Heart left ventricle (tissue), 16 donors: ENCODE results near the gene SPAG6. TPM values are rescaled to one million over a fixed set of nuclear protein-coding genes. Genes with fewer than 3 reads are reported as not detected.
A peak's percentile ranks its signal among the peaks of the same experiment; 100 is the strongest.

Source experiments
- ATAC-seq, 4 donors: fragments of 200-7000 bp; cut with Tn5 transposase; one replicate each; pipeline ENCODE4 v1.9.1; 2020 to 2022; ENCODE audit warnings: moderate library complexity in 4 of 4, mild to moderate bottlenecking in 3 of 4, moderate number of reproducible peaks in 1 of 4
- DNase-seq, 5 donors: peaks; one replicate each; pipeline ENCODE4 v3.0.0-alpha.2; 2020
- H3K27ac ChIP-seq, 12 donors: fragments of 200-600 bp; sonication (generic) in 4 of 12; one replicate each; pipeline versions ENCODE4 v1.5.0 to v1.8.0; 2016 to 2022; ENCODE audit warnings: mild to moderate bottlenecking in 2 of 12
- H3K27me3 ChIP-seq, 9 donors: fragments of 200-600 bp; sonication (generic) in 2 of 9; one replicate each; pipeline versions ENCODE4 v1.5.1 to v1.8.0; 2016 to 2022; ENCODE audit warnings: mild to moderate bottlenecking in 3 of 9
- H3K36me3 ChIP-seq, 9 donors: fragments of 200-600 bp; sonication (generic) in 2 of 9; one replicate each; pipeline versions ENCODE4 v1.5.0 to v1.8.0; 2018 to 2022; ENCODE audit warnings: mild to moderate bottlenecking in 2 of 9
- H3K4me1 ChIP-seq, 12 donors: fragments of 200-600 bp; sonication (generic) in 4 of 12; one replicate each; pipeline versions ENCODE4 v1.5.0 to v1.8.0; 2016 to 2022; ENCODE audit warnings: mild to moderate bottlenecking in 3 of 12
- H3K4me3 ChIP-seq, 12 donors: fragments of 200-600 bp; sonication (generic) in 4 of 12; one replicate each; pipeline versions ENCODE4 v1.5.0 to v1.8.0; 2017 to 2022; ENCODE audit warnings: mild to moderate bottlenecking in 9 of 12, moderate library complexity in 4 of 12
- H3K9me3 ChIP-seq, 12 donors: fragments of 200-600 bp; sonication (generic) in 4 of 12; one replicate each; pipeline versions ENCODE4 v1.5.0 to v1.8.0; 2016 to 2022; ENCODE audit warnings: mild to moderate bottlenecking in 1 of 12
- CTCF ChIP-seq, 12 donors: fragments of 200-600 bp; sonication (generic) in 4 of 12; IDR thresholded peaks; one replicate each; pipeline versions ENCODE4 v1.5.0 to v1.8.0; 2018 to 2022; ENCODE audit warnings: antibody characterized with exemption in 12 of 12, mild to moderate bottlenecking in 5 of 12
- POLR2A ChIP-seq, 2 donors: fragments of 450-650 bp; IDR thresholded peaks; one replicate each; pipeline ENCODE4 v1.6.1; 2017; ENCODE audit warnings: antibody characterized with exemption in 2 of 2, mild to moderate bottlenecking in 2 of 2, moderate library complexity in 2 of 2
- WGBS, 4 donors: extraction: QIAGEN DNeasy Blood & Tissue Kit in 2 of 4; methylation state at CpG; one replicate each; pipeline versions ENCODE4 v1.1.5 to v1.1.7; 2013 to 2018; 5-methylcytosine and 5-hydroxymethylcytosine counted together
- intact Hi-C, 10 donors: fragments of 100-400 bp; cut with DNase I; formaldehyde crosslinking; loops; one replicate each; pipeline versions ENCODE4 v1.11.1 to v1.14.2; 2022
- polyA plus RNA-seq, 2 donors: library from polyadenylated mRNA; stranded (reverse); fragments of 200-250 nt; gene quantifications; one replicate each; pipeline ENCODE4 v1.2.3, GENCODE V29; 2013
- total RNA-seq, 9 donors: library from RNA; depleted of rRNA in 2 of 9; stranded (reverse); fragments of >200 nt in 2 of 9; fragmentation: NEBNext Ultra II Directional in 3 of 9; extraction: Animal tissue kit (Norgen Biotek cat#: 25700) in 3 of 9; gene quantifications; one replicate each; pipeline versions ENCODE4 v1.1.0 to v1.2.4, GENCODE V29; 2016 to 2023
- donor health status: ischemic (EF 13 %, LVEDD 7.1; RV severe dilation, severe dysfunction).
- donor health status: healthy with polysubstance abuse.
- donor health status: DM: no; HTN: yes; CAD: no.
- donor health status: DM: no; HTN: no; CAD: no.
- donor health status: ischemic (EF 25% LVEDD 6.9; RV normal size, moderate dysfunction).
- donor health status: ischemic (EF 25% LVEDD 5.7; RV mildly dilated, moderate dysfunction).
- donor health status: healthy.
- donor health status: DM: yes; HTN: yes; CAD: no.
- donor health status: ischemic (EF 35%, LVEDD 5.7; RV mildly dilated, moderate dysfunction).
- donor health status: nonischemic (EF 11% LVEDD 7.7; RV severe dilation, severe dysfunction).
- donor health status: DM: yes; HTN: yes; CAD: no.
- donor health status: PGD.
- donor health status: ischemic (EF 29% LVEDD 5.4; RV normal size, mild dysfunction).
- donor health status: nonischemic (EF 23%, LVEDD 6.1; RV moderate dilation, normal function).

SPAG6 gene
- total and polyA plus RNA-seq, 11 donors: 0.42 TPM; not detected in 10

GRCh38 chr10:22321156-22321923, 24.0 kb upstream of the SPAG6 start:
- Histone ChIP-seq H3K36me3 (peaks cover 0 to 2% (median under 1%) of the 10 kb centered on the region in 9 donors), H3K4me3 (peak overlapping the region; percentile 49 to 97 (median 90)), H3K27ac (peak overlapping the region; percentile 85 to 98 (median 96)), H3K27me3 (peaks cover 0 to 29% (median 0%) of the 10 kb centered on the region in 9 donors), H3K9me3 (no peaks in the 10 kb centered on the region), H3K4me1 (peaks cover 0 to 69% (median 54%) of the 10 kb centered on the region in 12 donors)
- intact Hi-C loops: loop anchor here in 8 of 10 donors (2.0 to 10.0 kb wide), 10 partner anchors 19 to 797 kb away; partner anchors contain the start of genes DNAJC1 (in 3 of the 8), MLLT10 (in 1 of the 8), PIP4K2A (in 1 of the 8) and SKIDA1 (in 1 of the 8)
- DNase-seq (peak; percentile 67 to 84 (median 69)), ATAC-seq (peak; percentile 21 to 50 (median 36))
- TF ChIP-seq CTCF (IDR thresholded peaks at IDR 0.05) (no peak), POLR2A (IDR thresholded peaks at IDR 0.05) (peak in 1 of 2 donors; percentile 25)
- 0 to 1% (median 1%) methylated on average over 35 to 109 of the region's 114 CpGs for WGBS, 4 donors

GRCh38 chr10:22321924-22322640, 23.2 kb upstream of the SPAG6 start:
- 2 to 6% (median 4%) methylated on average over 14 to 57 of the region's 57 CpGs for WGBS, 4 donors
- intact Hi-C loops: loop anchor here in 8 of 10 donors (2.0 to 10.0 kb wide), 10 partner anchors 19 to 797 kb away; partner anchors contain the start of genes DNAJC1 (in 3 of the 8), MLLT10 (in 1 of the 8), PIP4K2A (in 1 of the 8) and SKIDA1 (in 1 of the 8)
- DNase-seq: peak in 2 of 5 donors; percentile 52 to 70

GRCh38 chr10:22322641-22323160, 22.6 kb upstream of the SPAG6 start:
- peak overlapping the region in 2 of 12 donors; percentile 35 to 59 for H3K27ac ChIP-seq
- WGBS, 4 donors: 73 to 79% (median 76%) methylated on average over 5 of the region's 5 CpGs
- peaks cover 0 to 29% (median 0%) of the 10 kb centered on the region in 9 donors for H3K27me3 ChIP-seq
- H3K4me1 ChIP-seq: peaks cover 0 to 61% (median 45%) of the 10 kb centered on the region in 12 donors
- no peaks in the 10 kb centered on the region for H3K9me3 ChIP-seq
- ATAC-seq (no peak), DNase-seq (no peak)
- intact Hi-C loops: loop anchor here in 7 of 10 donors (2.0 to 10.0 kb wide), 9 partner anchors 18 to 798 kb away; partner anchors contain the start of genes DNAJC1 (in 2 of the 7), MLLT10 (in 1 of the 7), PIP4K2A (in 1 of the 7) and SKIDA1 (in 1 of the 7)
- peaks cover 0 to 15% (median 14%) of the 10 kb centered on the region in 9 donors for H3K36me3 ChIP-seq
- peak overlapping the region; percentile 50 to 88 (median 68) for H3K4me3 ChIP-seq
- TF ChIP-seq CTCF (IDR thresholded peaks at IDR 0.05) (no peak), POLR2A (IDR thresholded peaks at IDR 0.05) (no peak)

More at GRCh38 chr10:22321924-22322640, 23.2 kb upstream of the SPAG6 start:
- H3K4me1 ChIP-seq: peaks cover 0 to 68% (median 52%) of the 10 kb centered on the region in 12 donors
- H3K36me3 ChIP-seq: peaks cover 0 to 9% (median 8%) of the 10 kb centered on the region in 9 donors
- peak overlapping the region in 7 of 12 donors; percentile 21 to 59 (median 35) for H3K27ac ChIP-seq
- TF ChIP-seq CTCF (IDR thresholded peaks at IDR 0.05) (no peak), POLR2A (IDR thresholded peaks at IDR 0.05) (no peak)
- peak overlapping the region; percentile 50 to 88 (median 68) for H3K4me3 ChIP-seq
- no peaks in the 10 kb centered on the region for H3K9me3 ChIP-seq
- peaks cover 0 to 29% (median 0%) of the 10 kb centered on the region in 9 donors for H3K27me3 ChIP-seq
- no peak for ATAC-seq
